HepG2 (cell line): ENCODE data around the gene DNAJC7. TPM values are rescaled to one million over a fixed set of nuclear protein-coding genes. Genes with fewer than 3 reads are reported as not detected.

Experiments
- ATAC-seq: fragments of 200-7000 bp; cut with Tn5 transposase; 3 replicates; pipeline ENCODE4 v1.9.1; 2020; ENCODE audit warnings: mild to moderate bottlenecking, moderate library complexity
- BruUV-seq: library from RNA; stranded (reverse); fragments of 400-500 nt; replicated peaks from 2 replicates; lab custom pipeline; 2021; lab: Mats Ljungman, UMichigan
- CTCF ChIA-PET: fragments of 300-600 bp; formaldehyde crosslinking; extraction: SDS; loops from one replicate; lab custom pipeline; 2021; ENCODE audit warnings: low total read pairs, inconsistent platforms, low intra/inter-chr PET ratio; lab: Yijun Ruan, JAX
- POLR2A ChIA-PET: fragments of 350-600 bp; sonication (Branson Sonifier 250); formaldehyde crosslinking; loops from one replicate; lab custom pipeline; 2020; ENCODE audit warnings: antibody characterized with exemption, inconsistent platforms; lab: Yijun Ruan, JAX
- DNase-seq: peaks from one replicate; pipeline ENCODE4 v3.0.0-alpha.2; 2015; ENCODE audit warnings: low spot score
- FAIRE-seq: peaks from 3 replicates; lab custom pipeline; 2011; peaks lifted over from hg19 to GRCh38; lab: Jason Lieb, UNC
- H2AFZ ChIP-seq: one replicate; pipeline ENCODE4 v1.6.1; 2011; ENCODE audit warnings: low read length, inconsistent platforms
- H3K27ac ChIP-seq: fragments of 300-600 bp; 3 replicates; pipeline ENCODE4 v1.8.0; 2011; ENCODE audit warnings: mixed run types, mild to moderate bottlenecking, mixed read lengths, low read length, inconsistent platforms; ENCODE audit not compliant: insufficient read depth; ENCODE audit errors: extremely low read length
- H3K27me3 ChIP-seq, 2 experiments: fragments of 200-600 bp in 1 of 2; 2 replicates in 1 of 2; 3 replicates in 1 of 2; pipeline versions ENCODE4 v1.6.0 to v1.8.0; 2011; ENCODE audit warnings: low read length in 2 of 2, mild to moderate bottlenecking in 2 of 2, moderate library complexity in 2 of 2, inconsistent platforms in 1 of 2; ENCODE audit not compliant: insufficient read depth in 2 of 2, control insufficient read depth in 1 of 2
- H3K36me3 ChIP-seq, 2 experiments: fragments of 200-600 bp in 1 of 2; replicated peaks in 1 of 2; 2 replicates in 1 of 2; 3 replicates in 1 of 2; pipeline versions ENCODE4 v1.5.1 to v1.8.0; 2011; ENCODE audit warnings: low read length in 2 of 2, inconsistent platforms in 1 of 2; ENCODE audit not compliant: insufficient read depth in 2 of 2, control insufficient read depth in 1 of 2
- H3K4me1 ChIP-seq: 2 replicates; pipeline ENCODE4 v1.5.1; 2012; ENCODE audit warnings: low read length, inconsistent platforms; ENCODE audit not compliant: insufficient read depth
- H3K4me2 ChIP-seq: 2 replicates; pipeline ENCODE4 v1.6.0; 2011; ENCODE audit warnings: low read depth, low read length, inconsistent platforms
- H3K4me3 ChIP-seq, 3 experiments: fragments of 200-600 bp in 1 of 3; sonication (generic), shearing (Covaris generic) in 1 of 3; replicated peaks in 1 of 3; 2 replicates each; pipeline ENCODE4 v1.5.1; 2011 to 2016; ENCODE audit warnings: low read length in 3 of 3, inconsistent platforms in 2 of 3, low read depth in 2 of 3, mild to moderate bottlenecking in 2 of 3, control low read depth in 1 of 3, mixed read lengths in 1 of 3; ENCODE audit not compliant: insufficient read depth in 1 of 3
- H3K79me2 ChIP-seq: one replicate; pipeline ENCODE4 v1.6.1; 2011; ENCODE audit warnings: low read length, inconsistent platforms; ENCODE audit not compliant: insufficient read depth
- H3K9ac ChIP-seq: 2 replicates; pipeline ENCODE4 v1.6.0; 2011; ENCODE audit warnings: mild to moderate bottlenecking, low read depth, low read length, inconsistent platforms; ENCODE audit not compliant: insufficient read depth
- H3K9me3 ChIP-seq: 2 replicates; pipeline ENCODE4 v1.5.1; 2012; ENCODE audit warnings: mild to moderate bottlenecking, low read length
- H4K20me1 ChIP-seq: 2 replicates; pipeline ENCODE4 v1.6.0; 2011; ENCODE audit warnings: inconsistent platforms, mild to moderate bottlenecking, low read length, moderate library complexity; ENCODE audit not compliant: insufficient read depth
- HOXA3 ChIP-seq: sonication (generic); formaldehyde crosslinking; IDR thresholded peaks from 2 replicates; pipeline ENCODE4 v1.5.0; 2020; ENCODE audit warnings: missing genetic modification reagents
- MED1 ChIP-seq: sonication (generic); formaldehyde crosslinking; IDR thresholded peaks from 2 replicates; pipeline ENCODE4 v1.4.0; 2020; ENCODE audit warnings: missing genetic modification reagents
- SRSF4 ChIP-seq: fragments of 200-400 bp; formaldehyde crosslinking; IDR thresholded peaks from one replicate; pipeline ENCODE4 v1.6.1; 2018; ENCODE audit warnings: mild to moderate bottlenecking, low read depth, low read length, moderate library complexity; ENCODE audit not compliant: poor library complexity, severe bottlenecking
- THAP9 ChIP-seq: sonication (generic); formaldehyde crosslinking; IDR thresholded peaks from 2 replicates; pipeline ENCODE4; 2020; ENCODE audit warnings: missing genetic modification reagents, mild to moderate bottlenecking, borderline replicate concordance
- ZC3H13 ChIP-seq: sonication (generic); formaldehyde crosslinking; IDR thresholded peaks from 2 replicates; pipeline ENCODE4 v1.8.1; 2023; ENCODE audit warnings: mild to moderate bottlenecking, missing genetic modification reagents, moderate library complexity
- ZMYM4 ChIP-seq: sonication (generic); formaldehyde crosslinking; IDR thresholded peaks from 2 replicates; pipeline ENCODE4 v1.8.1; 2023; ENCODE audit warnings: mild to moderate bottlenecking, missing genetic modification reagents
- ZNF225 ChIP-seq: sonication (generic); formaldehyde crosslinking; IDR thresholded peaks from 2 replicates; pipeline ENCODE4 v1.4.0; 2020; ENCODE audit warnings: mild to moderate bottlenecking, missing genetic modification reagents
- ZNF280B ChIP-seq: sonication (generic); formaldehyde crosslinking; IDR thresholded peaks from 2 replicates; pipeline ENCODE4 v1.5.0; 2020; ENCODE audit warnings: missing genetic modification reagents, mild to moderate bottlenecking, borderline replicate concordance
- ZNF616 ChIP-seq: sonication (generic); formaldehyde crosslinking; IDR thresholded peaks from 2 replicates; pipeline ENCODE4 v1.5.0; 2020; ENCODE audit warnings: low read depth, mild to moderate bottlenecking, missing genetic modification reagents
- ZNF83 ChIP-seq: sonication (generic); formaldehyde crosslinking; IDR thresholded peaks from 2 replicates; pipeline ENCODE4 v1.4.0; 2020; ENCODE audit warnings: missing genetic modification reagents, mild to moderate bottlenecking, borderline replicate concordance
- WGBS: methylation state at CpG from one replicate; pipeline ENCODE4 v1.1.6; 2017; ENCODE audit warnings: low lambda C conversion rate; 5-methylcytosine and 5-hydroxymethylcytosine counted together
- in situ Hi-C: cut with HindIII; loops from 2 replicates; pipeline ENCODE4 v1.10.0; 2017; ENCODE audit warnings: low pct_unique_long_range_greater_than_20kb; ENCODE audit not compliant: extremely low pct_ligation_motif_present
- intact Hi-C: fragments of 100-400 bp; cut with micrococcal nuclease; formaldehyde crosslinking; loops from one replicate; pipeline ENCODE4 v1.10.0; 2022; ENCODE audit not compliant: unreplicated experiment
- polyA plus RNA-seq, 8 experiments: library from polyadenylated mRNA; depleted of rRNA in 3 of 8; stranded (reverse) in 7 of 8; unstranded in 1 of 8; fragments of >200 nt; fragmentation: Illumina TruSeq in 4 of 8; extraction: Trizol in 4 of 8; gene quantifications; 2 replicates each; pipeline versions ENCODE4 v1.2.1 to v1.2.3, GENCODE V29; 2011 to 2016; ENCODE audit warnings: low read depth in 4 of 8, missing spikeins in 1 of 8, mixed read lengths in 1 of 8; ENCODE audit not compliant: insufficient read depth in 1 of 8
- total RNA-seq, 5 experiments: library from RNA; depleted of rRNA; stranded (reverse); fragments of >200 nt; fragmentation: Illumina TruSeq; extraction: Trizol; gene quantifications; 2 replicates each; pipeline ENCODE4 v1.2.3, GENCODE V29; 2016; ENCODE audit warnings: low read depth in 1 of 5

The DNAJC7 gene
- total and polyA plus RNA-seq, 2 of the 13 experiments (the other 11 are each of a cell fraction or from before 2014, with no cell fraction given): 47.7 to 132 TPM

- Histone ChIP-seq H3K9ac (no peak overlapping the region), H2AFZ (no peak overlapping the region), H3K4me3 (0 out of 6 replicates have a peak overlapping the region, but pooled peaks of 1 of the 3 experiments have one; percentile 61), H3K4me1 (peaks cover 74% of the 10 kb centered on the region), H3K36me3 (no peaks in the 10 kb centered on the region), H3K9me3 (no peaks in the 10 kb centered on the region), H3K27ac (no peak overlapping the region), H3K4me2 (peak overlapping the region; percentile 77), H3K27me3 (peaks cover 3 to 25% of the 10 kb centered on the region in 2 experiments; a peak in 4 of 5 replicates), H4K20me1 (no peaks in the 10 kb centered on the region), H3K79me2 (peaks cover 4% of the 10 kb centered on the region)
- BruUV-seq: no TSS peak
- 0 out of 2 replicates have a peak, but pooled peaks have one; percentile 4 for TF ChIP-seq MED1 (CRISPR knock-in tag)
- no peak for TF ChIP-seq ZNF83 (CRISPR knock-in tag)
- TF ChIP-seq ZNF616 (CRISPR knock-in tag): no peak
- TF ChIP-seq HOXA3 (CRISPR knock-in tag): no peak
- intact Hi-C loops: loop anchor here (2.0 kb wide), 1 partner anchor 155 kb away; no protein-coding TSS in a partner anchor
- DNase-seq (no peak), ATAC-seq (no peak), FAIRE-seq (no peak)
- in situ Hi-C loops: loop anchor here (5.0 kb wide), 2 partner anchors 100 to 150 kb away; partner anchors contain the start of gene DHX58
- 20% methylated on average over 5 of the region's 5 CpGs for WGBS
- ChIA-PET CTCF (interaction anchor here (1.8 to 2.6 kb wide), 3 partner anchors 66 to 154 kb away, joined by 9 to 26 read pairs (median 17); no protein-coding TSS in a partner anchor), POLR2A (interaction anchor here (9.0 kb wide), 1 partner anchor 55 kb away, joined by 180 read pairs; the partner anchor contains the start of genes DNAJC7 and NKIRAS2)
Measured at GRCh38 chr17:41962111-41962510, 55.1 kb downstream of the DNAJC7 start.

GRCh38 chr17:41959336-41960095, 57.7 kb downstream of the DNAJC7 start:
- Histone ChIP-seq H2AFZ (peak overlapping the region; percentile 61), H3K36me3 (no peaks in the 10 kb centered on the region), H3K79me2 (no peaks in the 10 kb centered on the region), H3K4me1 (peaks cover 69% of the 10 kb centered on the region), H3K27me3 (peaks cover 3 to 25% of the 10 kb centered on the region in 2 experiments; a peak in 4 of 5 replicates), H3K9ac (peak overlapping the region; percentile 60), H3K9me3 (no peaks in the 10 kb centered on the region), H3K4me2 (peak overlapping the region; percentile 97), H3K4me3 (peak overlapping the region; percentile 55 to 75 (median 57)), H4K20me1 (no peaks in the 10 kb centered on the region), H3K27ac (peak overlapping the region; percentile 35)
- WGBS: 1% methylated on average over 17 of the region's 17 CpGs
- ChIA-PET POLR2A (interaction anchor here (0.5 to 4.6 kb wide), 50 partner anchors 8 to 271 kb away, joined by 3 to 62 read pairs (median 5); partner anchors contain the start of genes ACLY, DHX58, DNAJC7 and EIF1), CTCF (interaction anchor here (1.0 to 2.0 kb wide), 3 partner anchors 29 to 221 kb away, joined by 3 to 11 read pairs (median 9); partner anchors contain the start of gene ODAD4)
- in situ Hi-C loops: loop anchor here (5.0 kb wide), 3 partner anchors 103 to 222 kb away; partner anchors contain the start of gene DHX58
- intact Hi-C loops: loop anchor here (1.0 to 5.0 kb wide), 5 partner anchors 29 to 221 kb away; partner anchors contain the start of genes ACLY, FKBP10, ODAD4 and P3H4
- ATAC-seq (peak; percentile 87), DNase-seq (peak; percentile 85), FAIRE-seq (peak; percentile 95)
- BruUV-seq: no TSS peak
- TF ChIP-seq THAP9 (CRISPR knock-in tag): peak; percentile 79
- peak; percentile 48; the same call in 1 of the 2 replicates for TF ChIP-seq ZNF280B
- peak; percentile 43; the same call in 1 of the 2 replicates for TF ChIP-seq ZMYM4 (CRISPR knock-in tag)
- no peak for TF ChIP-seq SRSF4
- peak; percentile 58; the same call in 1 of the 2 replicates for TF ChIP-seq ZC3H13 (CRISPR knock-in tag)
- 0 out of 2 replicates have a peak, but pooled peaks have one; percentile 24 for TF ChIP-seq ZNF225 (CRISPR knock-in tag)
